ENCODE measurements around the gene MLNR. TPM values are rescaled to one million over a fixed set of nuclear protein-coding genes. Genes with fewer than 3 reads are reported as not detected.

MLNR gene
- total RNA-seq, 1 donor from 2014 or later = not detected

DNA sequence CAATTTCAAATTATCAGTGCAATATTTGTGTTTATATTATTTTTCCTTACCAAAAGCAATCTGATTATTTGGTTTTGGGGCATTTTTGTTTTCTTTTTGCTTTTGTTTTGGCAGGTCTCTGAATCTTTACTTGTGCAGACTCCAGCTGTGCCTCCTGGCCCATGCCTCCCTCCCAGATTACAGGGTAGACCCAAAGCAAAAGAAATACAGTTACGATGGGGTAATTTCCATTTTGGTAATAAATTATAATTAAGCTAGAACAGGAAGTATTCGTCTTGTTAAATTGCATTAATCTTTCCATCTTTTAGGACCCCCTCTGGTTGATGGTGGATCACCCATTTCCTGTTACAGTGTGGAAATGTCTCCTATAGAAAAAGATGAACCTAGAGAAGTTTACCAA, 29.2 kb upstream of the MLNR start:
- peaks cover 25% of the 10 kb centered on the region for H3K36me3 Mint-ChIP-seq (ENCODE audit: low read depth)
- no peaks in the 10 kb centered on the region for H3K9me3 Mint-ChIP-seq (ENCODE audit: low read depth)
- H3K27me3 Mint-ChIP-seq (ENCODE audit: low read depth) = no peaks in the 10 kb centered on the region
- H3K4me3 Mint-ChIP-seq (ENCODE audit: unreplicated experiment) = no peak overlapping the region
- H3K4me1 Mint-ChIP-seq (ENCODE audit: low read depth) = no peaks in the 10 kb centered on the region
- H3K27ac Mint-ChIP-seq (ENCODE audit: unreplicated experiment) = no peak overlapping the region
- no peak for TF ChIP-seq CTCF (IDR thresholded peaks at IDR 0.05)
- DNase-seq (ENCODE audit: low spot score) = no peak

- Mint-ChIP-seq H3K27ac (ENCODE audit: unreplicated experiment) (no peak overlapping the region), H3K27me3 (ENCODE audit: low read depth) (no peaks in the 10 kb centered on the region), H3K9me3 (ENCODE audit: low read depth) (no peaks in the 10 kb centered on the region), H3K4me1 (ENCODE audit: low read depth) (no peaks in the 10 kb centered on the region), H3K36me3 (ENCODE audit: low read depth) (peaks cover 24% of the 10 kb centered on the region), H3K4me3 (ENCODE audit: unreplicated experiment) (no peak overlapping the region)
- no peak for DNase-seq (ENCODE audit: low spot score)
- TF ChIP-seq CTCF (IDR thresholded peaks at IDR 0.05) = no peak
Measured at GRCh38 chr13:49206641-49207040, 13.5 kb upstream of the MLNR start.

DNA sequence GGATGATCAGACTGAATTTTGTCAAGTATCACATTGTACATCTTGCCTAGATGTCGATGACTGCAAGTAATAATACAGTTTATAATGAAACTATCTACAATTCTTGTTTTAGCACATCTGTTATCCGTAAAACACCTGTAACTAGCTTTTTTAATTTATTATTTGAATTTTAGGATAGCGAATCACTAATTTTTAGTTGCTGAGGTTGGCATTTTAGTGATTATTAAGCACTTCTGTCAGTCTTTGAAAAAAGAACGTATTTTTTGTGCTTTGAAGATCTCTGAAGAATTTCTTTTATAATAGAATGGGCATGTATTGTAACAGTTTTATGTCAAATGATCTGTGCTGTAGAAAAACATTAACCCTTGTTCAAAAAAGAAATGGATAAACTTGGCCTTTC, 11.5 kb upstream of the MLNR start:
- no peaks in the 10 kb centered on the region for H3K4me1 Mint-ChIP-seq (ENCODE audit: low read depth)
- H3K4me3 Mint-ChIP-seq (ENCODE audit: unreplicated experiment) = no peak overlapping the region
- H3K27me3 Mint-ChIP-seq (ENCODE audit: low read depth) = no peaks in the 10 kb centered on the region
- no peaks in the 10 kb centered on the region for H3K9me3 Mint-ChIP-seq (ENCODE audit: low read depth)
- no peak for DNase-seq (ENCODE audit: low spot score)
- H3K27ac Mint-ChIP-seq (ENCODE audit: unreplicated experiment) = no peak overlapping the region
- TF ChIP-seq CTCF (IDR thresholded peaks at IDR 0.05) = no peak
- peaks cover 24% of the 10 kb centered on the region for H3K36me3 Mint-ChIP-seq (ENCODE audit: low read depth)

GRCh38 chr13:49210114-49210513, 10.0 kb upstream of the MLNR start:
- Mint-ChIP-seq H3K9me3 (ENCODE audit: low read depth) (no peaks in the 10 kb centered on the region), H3K4me1 (ENCODE audit: low read depth) (no peaks in the 10 kb centered on the region), H3K36me3 (ENCODE audit: low read depth) (peaks cover 20% of the 10 kb centered on the region), H3K4me3 (ENCODE audit: unreplicated experiment) (no peak overlapping the region), H3K27me3 (ENCODE audit: low read depth) (no peaks in the 10 kb centered on the region), H3K27ac (ENCODE audit: unreplicated experiment) (no peak overlapping the region)
- TF ChIP-seq CTCF (IDR thresholded peaks at IDR 0.05) = no peak
- DNase-seq (ENCODE audit: low spot score) = no peak

DNA sequence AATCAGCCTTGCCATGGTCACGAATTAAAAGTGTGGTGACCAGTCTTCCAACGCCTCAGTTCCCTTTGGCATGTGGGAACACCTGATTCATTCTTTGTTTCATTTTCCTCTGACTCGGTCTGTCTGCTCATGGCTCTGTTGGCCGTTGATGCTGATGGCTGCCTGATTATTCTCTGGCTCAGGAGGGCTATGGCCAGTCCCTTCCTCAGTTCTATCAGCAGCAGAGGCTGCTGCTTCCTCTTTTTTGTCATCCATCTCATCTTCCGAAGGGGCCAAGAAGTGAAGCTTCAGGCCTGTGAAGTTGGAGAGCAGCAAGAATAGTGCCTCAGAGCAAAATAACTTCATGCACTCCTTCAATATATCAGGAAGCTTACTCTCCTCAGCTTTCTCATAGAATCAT, 9.5 kb upstream of the MLNR start:
- no peak overlapping the region for H3K4me3 Mint-ChIP-seq (ENCODE audit: unreplicated experiment)
- peaks cover 17% of the 10 kb centered on the region for H3K36me3 Mint-ChIP-seq (ENCODE audit: low read depth)
- no peaks in the 10 kb centered on the region for H3K27me3 Mint-ChIP-seq (ENCODE audit: low read depth)
- H3K9me3 Mint-ChIP-seq (ENCODE audit: low read depth) = no peaks in the 10 kb centered on the region
- no peak overlapping the region for H3K27ac Mint-ChIP-seq (ENCODE audit: unreplicated experiment)
- no peak for TF ChIP-seq CTCF (IDR thresholded peaks at IDR 0.05)
- no peak for DNase-seq (ENCODE audit: low spot score)
- H3K4me1 Mint-ChIP-seq (ENCODE audit: low read depth) = no peaks in the 10 kb centered on the region

All from chondrocyte (in vitro differentiated cells).